ENCODE measurements around the gene CNTN6.

DNA sequence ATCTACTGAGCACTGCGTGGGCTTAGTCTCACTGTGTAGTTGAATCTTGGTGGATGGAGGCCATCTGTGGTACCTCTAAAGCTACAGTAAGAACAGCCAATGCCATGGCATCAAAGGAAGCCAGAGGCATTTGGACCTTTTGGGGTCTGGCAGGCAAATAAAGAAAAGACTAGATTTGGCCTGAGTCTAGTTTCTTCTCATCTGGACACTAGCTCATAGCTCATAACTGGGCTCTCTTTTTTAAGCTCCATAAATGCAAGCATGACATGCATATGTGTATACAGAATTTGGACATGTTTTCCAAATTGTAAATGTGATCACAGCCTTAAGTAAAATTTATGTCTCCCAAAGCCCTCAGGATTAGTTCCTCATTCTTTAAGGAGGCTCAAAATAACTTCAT lies 107.5 kb downstream of the CNTN6 start:
- TF ChIP-seq, protein P1, sequence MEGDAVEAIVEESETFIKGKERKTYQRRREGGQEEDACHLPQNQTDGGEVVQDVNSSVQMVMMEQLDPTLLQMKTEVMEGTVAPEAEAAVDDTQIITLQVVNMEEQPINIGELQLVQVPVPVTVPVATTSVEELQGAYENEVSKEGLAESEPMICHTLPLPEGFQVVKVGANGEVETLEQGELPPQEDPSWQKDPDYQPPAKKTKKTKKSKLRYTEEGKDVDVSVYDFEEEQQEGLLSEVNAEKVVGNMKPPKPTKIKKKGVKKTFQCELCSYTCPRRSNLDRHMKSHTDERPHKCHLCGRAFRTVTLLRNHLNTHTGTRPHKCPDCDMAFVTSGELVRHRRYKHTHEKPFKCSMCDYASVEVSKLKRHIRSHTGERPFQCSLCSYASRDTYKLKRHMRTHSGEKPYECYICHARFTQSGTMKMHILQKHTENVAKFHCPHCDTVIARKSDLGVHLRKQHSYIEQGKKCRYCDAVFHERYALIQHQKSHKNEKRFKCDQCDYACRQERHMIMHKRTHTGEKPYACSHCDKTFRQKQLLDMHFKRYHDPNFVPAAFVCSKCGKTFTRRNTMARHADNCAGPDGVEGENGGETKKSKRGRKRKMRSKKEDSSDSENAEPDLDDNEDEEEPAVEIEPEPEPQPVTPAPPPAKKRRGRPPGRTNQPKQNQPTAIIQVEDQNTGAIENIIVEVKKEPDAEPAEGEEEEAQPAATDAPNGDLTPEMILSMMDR (IDR thresholded peaks at IDR 0.05) = no peak
- no peak for TF ChIP-seq POLR2A (IDR thresholded peaks at IDR 0.05)
